Jurkat, Clone E6-1 (cell line): ENCODE results near the gene TECR.

ENCODE experiments used
- DNase-seq: peaks from one replicate; pipeline ENCODE4 v3.0.0-alpha.2; 2011; ENCODE audit warnings: low read depth, low spot score
- H3K4me3 ChIP-seq: 2 replicates; pipeline ENCODE4 v1.5.1; 2011; ENCODE audit warnings: mild to moderate bottlenecking, low read length, control low read depth, moderate library complexity

The TECR gene

DNA sequence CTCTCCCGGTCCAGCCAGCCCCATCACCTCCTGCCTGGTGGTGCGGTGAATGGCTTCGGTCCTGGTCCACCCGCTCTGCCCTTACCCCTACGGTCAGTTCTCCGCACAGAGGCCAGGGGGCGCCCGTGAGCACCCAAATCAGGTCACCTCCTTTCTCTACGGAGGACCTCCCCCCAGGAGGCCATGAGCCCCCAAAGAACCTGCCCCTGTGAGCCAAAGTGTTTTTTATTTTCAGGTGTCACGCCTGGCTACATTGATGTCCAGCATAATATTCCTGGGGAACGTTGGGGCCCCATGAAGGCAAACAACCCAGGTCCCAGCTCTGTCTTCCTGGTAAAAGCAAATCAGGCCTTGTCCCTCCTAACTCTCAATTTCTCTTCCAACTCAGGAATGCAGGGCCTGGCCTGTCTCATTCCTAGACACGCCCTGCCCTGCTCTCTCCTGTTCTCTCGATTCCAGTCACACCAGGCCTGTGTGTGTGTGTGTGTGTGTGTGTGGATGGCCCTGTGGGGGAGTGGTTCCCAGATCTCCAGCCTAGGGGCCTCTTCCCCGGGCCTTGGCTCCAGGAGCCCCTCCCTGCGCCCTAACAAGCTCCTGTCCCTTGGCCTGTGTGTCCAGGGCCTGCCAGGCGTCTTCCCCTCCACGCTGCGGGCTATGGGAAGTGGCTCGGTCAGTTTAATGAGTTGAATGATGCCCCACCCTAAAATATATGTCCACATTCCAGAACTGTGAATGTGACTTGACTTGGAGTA is 23.7 kb upstream of the TECR start:
- DNase-seq, result peak; percentile 60
- no peak overlapping the region for H3K4me3 ChIP-seq

DNA sequence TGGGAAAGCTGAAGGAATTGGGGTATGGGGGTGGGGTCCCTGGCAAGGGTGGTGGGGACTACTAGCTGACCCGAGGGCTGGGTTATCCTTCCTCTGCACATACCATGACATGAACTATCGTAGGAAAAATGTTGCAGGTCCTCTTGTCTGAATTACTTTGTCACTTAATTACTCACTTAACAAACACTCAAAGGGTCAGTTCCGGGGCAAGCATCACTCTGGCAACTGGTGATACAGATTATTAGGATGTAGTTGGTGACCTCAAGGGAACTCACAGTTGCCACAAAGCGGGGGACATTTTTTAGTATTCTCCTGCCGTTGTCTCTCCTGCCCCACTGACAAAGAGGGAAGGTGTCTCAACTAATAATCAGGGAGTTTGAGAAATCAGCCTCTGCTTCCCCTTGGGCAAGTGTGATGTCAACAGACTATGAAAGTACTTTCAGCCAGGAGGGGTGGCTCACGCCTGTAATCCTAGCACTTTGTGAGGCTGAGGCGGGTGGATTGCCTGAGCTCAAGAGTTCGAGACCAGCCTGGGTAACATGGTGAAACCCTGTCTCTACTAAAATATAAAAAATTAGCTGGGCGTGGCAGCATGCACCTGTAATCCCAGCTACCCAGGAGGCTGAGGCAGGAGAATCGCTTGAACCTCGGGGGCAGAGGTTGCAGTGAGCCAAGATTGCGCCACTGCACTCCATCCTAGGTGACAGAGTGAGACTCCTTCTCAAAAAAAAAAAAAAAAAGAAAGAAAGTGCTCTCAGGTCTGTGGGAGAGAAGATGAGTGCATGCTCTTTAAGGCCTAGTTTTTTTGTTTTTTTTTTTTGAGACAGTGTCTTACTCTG is 21.5 kb upstream of the TECR start:
- no peak overlapping the region for H3K4me3 ChIP-seq
- no peak for DNase-seq

DNA sequence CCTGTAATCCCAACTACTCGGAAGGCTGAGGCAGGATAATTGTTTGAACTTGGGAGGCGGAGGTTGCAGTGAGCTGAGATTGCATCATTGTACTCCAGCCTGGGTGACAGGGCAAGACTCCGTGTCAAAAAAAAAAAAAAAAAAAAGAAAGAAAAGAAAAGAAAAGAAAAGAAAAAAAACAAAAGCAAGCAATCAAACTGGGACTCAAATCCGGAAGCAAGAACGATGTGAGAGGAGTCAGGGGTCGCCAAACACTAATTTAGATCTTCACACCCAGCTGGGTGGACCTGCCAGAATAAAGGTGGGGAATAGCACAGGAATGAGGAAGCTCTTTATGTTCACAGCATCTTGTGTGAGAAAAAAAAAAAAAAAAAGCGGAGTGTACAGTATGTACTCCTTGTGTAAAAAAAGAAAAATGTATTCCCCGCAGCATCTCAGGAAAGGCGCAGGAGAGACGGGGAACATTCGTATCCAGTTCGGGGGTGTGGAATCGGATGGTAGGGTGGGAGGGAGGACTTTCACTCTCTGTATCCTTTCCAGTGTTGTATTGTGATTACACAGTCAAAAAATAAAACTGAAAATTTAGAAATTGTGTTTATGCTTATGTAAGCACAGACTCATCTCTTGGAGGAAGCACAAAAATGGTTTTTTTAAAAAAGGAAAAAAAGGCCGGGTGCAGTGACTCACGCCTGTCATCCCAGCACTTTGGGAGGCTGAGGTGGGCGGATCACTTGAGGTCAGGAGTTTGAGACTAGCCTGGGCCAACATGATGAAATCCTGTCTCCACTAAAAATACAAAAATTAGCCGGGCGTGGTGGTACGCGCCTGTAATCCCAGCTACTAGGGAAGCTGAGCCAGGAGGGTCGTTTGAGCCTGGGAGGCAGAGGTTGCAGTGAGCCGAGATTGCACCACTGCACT is 18.8 kb upstream of the TECR start:
- H3K4me3 ChIP-seq, result no peak overlapping the region
- no peak for DNase-seq

DNA sequence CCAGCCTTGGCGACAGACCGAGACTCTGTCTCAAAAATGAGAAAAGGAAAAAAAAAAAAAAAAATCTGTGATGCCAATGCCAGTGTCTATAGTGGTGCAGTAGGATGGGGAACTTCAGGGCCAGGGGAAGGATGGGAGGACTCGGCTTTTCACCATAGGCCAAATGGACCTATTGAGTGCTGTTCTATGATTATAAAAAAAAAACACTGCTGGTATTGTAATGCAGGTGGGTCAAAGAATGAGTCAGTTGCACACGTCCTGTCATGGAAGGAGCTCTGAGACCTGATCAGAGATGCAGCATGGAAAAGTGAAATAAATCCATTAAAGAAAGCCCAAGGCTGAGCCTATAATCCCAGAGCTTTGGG is 18.2 kb upstream of the TECR start:
- no peak for DNase-seq
- no peak overlapping the region for H3K4me3 ChIP-seq

DNA sequence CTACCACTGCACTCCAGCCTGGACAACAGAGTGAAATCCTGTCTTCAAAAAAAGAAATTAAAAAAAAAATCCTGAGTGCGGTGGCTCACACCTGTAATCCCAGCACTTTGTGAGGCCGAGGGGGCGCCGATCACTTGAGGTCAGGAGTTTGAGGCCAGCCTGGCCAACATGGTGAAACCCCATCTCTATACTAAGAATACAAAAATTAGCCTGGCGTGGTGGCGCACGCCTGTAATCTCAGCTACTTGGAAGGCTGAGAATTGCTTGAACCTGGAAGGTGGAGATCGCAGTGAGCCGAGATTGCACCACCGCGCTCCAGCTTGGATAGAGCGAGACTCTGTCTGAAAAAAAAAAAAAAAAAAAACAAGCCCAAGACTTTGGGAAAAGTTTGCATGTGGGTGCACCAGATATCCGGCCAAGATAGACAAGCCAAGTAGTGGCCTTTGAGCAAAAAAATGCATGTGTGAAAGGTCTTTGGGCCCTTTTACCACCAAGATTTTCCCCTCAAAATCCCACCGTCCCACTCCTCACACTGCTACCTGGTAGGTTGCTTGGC is 16.9 kb upstream of the TECR start:
- no peak for DNase-seq
- H3K4me3 ChIP-seq, result no peak overlapping the region

DNA sequence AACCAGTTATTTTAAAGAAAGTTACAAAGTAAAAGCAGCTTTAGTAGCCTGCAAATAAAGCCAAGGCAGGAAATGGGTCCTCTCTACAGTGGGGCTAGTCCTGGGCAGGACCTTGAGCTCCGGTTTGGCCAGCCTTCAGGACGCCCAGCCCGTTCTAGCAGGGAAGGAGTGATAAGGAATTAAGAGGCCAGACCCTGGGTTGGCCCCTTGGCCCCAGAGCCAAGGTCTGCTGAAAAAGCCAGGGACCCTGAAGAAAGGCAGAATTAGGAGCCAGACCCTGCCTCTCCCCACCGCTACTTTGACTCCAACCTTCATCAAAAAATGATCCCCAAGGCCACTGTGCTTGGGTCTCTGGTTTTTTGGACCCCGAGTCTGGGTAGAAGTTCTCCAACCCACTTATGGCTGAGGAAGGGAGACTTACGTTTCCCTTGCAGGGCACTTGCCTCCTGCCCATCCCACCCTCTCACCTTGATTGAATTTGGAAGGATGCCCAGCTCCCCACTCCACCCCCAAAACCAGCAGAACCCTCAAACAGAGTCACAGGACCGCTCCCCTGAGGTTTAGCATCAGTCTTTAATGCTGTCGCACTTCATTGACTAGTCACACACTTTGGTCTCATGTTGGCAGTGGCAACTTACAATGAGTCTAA is 15.1 kb upstream of the TECR start:
- no peak overlapping the region for H3K4me3 ChIP-seq
- no peak for DNase-seq

DNA sequence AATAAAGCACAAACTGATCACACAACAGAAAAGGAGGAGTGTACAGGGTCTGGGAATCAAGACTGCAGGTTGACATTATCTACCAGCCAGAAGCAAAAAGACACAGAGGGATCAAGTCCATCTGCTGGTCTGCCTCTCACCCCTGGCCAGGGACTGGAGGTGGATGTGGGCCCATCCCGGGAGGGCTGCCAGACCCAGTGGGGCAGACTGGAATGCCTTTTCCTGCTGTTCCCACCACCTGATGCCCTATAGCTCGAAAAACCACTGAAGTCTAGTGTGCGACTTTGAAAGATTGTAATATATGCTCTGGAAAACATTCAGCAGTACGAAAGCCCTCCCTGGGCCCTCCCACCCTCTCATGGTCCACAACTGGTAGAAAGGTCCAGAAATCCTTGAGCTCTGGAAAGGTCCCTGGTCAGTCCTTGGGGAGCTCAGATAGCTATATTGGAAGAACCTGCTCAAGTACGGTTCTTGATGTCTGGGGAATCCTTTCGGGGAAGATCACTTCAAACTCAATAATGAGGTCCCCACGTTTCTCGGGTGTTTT is 13.8 kb upstream of the TECR start:
- no peak for DNase-seq
- H3K4me3 ChIP-seq, result no peak overlapping the region

DNA sequence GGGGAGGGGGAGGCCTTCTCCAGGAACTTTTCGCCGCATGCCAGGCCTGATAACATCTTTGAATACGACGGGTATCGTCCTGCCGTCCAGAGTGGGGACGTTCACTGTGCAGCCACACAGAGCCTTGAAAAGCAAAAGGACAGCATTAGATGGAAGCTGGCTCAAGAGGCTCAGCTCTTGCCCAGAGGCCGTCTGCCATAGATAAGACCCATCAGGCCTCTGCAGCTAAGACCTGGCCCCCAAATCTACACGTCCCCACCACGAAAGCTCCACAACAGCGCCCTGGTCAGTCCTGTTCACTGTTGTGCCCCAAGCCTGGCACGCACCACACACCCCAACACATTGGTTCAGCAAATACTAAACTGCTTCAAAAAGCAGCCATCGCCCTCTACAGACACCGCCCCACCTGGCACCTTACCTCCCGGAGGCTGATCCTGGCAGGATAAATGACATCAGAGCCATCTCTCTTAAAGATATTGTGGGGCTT is 13.3 kb upstream of the TECR start:
- peak overlapping the region; percentile 91; the same call in 1 of the 2 replicates for H3K4me3 ChIP-seq
- DNase-seq, result no peak

DNA sequence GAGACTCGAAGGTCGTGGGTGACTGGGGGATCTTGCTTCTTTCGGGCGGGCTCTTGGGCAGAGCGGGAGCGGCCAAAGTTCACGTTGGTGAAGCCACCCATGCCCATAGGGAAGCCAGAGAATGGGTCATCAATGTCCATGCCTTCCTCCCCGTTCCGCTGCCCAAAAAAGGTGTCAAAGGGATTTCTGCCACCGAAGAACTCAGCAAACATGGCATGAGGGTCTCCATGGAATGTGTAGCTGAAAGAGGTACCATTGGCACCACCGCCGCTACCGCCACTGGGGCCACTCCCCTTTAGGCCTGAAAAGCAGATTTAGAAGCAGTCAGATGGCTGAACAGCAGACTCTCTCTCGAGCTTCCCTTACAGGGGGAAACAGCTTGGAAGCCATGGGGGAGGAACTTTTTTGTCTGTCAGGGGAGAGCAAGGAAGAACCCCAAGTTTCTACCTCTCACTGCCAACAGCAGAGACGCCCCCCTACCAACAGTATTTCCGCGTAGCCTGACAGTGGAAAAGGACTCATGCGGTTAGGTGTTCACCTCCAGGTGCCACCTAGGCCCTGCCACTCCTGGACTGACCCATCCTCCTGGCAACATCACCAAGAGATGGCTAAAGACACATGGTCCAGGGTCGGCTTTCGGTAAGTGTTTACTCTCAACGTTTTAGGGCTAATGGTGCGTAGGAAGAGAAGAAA is 12.5 kb upstream of the TECR start:
- no peak for DNase-seq
- peak overlapping the region; percentile 91 for H3K4me3 ChIP-seq

DNA sequence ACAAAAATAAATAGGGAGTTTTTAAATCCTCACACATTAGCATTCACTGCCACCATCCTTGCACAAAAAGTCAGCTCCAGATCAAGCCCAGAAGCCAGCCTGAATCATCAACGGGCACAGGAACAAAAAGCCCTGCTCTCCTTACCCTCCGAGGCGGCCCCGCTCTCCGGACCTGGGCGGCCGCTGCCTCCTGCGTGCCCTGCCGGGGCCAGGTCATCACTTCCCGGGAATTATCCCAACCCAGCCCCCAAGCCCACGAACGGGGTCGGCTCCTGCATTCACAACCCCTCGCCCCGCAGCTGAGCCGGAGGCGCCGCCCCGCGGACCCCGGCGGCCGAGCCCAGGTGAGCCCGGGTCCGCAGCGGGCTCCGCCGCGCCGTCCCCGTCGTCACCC is 12.0 kb upstream of the TECR start:
- DNase-seq, result no peak
- peak overlapping the region; percentile 91 for H3K4me3 ChIP-seq

DNA sequence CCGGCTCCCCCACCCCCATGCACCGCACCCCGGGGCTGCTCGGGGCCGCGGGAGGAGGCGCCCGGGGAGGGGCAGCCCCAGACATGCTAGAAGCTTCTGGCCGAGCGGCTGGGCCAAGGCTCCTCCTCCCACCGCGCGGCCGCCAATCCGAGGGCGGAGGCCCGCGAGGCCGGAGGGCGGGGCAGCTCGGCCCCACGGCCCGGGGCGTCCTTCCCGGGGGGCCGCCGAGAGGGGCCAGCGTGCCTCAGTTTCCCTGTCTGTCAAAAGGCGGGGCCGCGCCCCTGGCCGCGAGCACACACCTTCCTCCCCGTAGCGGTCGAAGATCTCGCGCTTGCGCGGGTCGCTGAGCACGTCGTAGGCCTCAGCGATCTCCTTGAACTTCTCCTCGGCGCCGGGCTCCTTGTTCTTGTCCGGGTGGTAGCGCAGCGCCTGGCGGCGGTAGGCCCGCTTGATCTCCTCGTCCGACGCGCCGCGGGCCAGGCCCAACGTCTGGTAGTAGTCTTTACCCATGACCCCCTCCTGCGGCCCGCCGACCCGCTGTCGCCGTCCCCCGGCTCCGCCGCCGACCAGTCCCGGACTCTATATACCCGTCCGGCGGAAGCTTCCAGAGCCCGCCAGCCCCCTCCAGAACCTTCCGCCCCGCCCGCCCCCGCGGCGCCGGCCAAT is 11.4 kb upstream of the TECR start, which contains the start of gene DNAJB1:
DNAJB1 (minus strand) TSS at position 558 of the 666 bp plus-strand sequence; CDS start at position 510, 48 bp downstream.
- no peak for DNase-seq

DNA sequence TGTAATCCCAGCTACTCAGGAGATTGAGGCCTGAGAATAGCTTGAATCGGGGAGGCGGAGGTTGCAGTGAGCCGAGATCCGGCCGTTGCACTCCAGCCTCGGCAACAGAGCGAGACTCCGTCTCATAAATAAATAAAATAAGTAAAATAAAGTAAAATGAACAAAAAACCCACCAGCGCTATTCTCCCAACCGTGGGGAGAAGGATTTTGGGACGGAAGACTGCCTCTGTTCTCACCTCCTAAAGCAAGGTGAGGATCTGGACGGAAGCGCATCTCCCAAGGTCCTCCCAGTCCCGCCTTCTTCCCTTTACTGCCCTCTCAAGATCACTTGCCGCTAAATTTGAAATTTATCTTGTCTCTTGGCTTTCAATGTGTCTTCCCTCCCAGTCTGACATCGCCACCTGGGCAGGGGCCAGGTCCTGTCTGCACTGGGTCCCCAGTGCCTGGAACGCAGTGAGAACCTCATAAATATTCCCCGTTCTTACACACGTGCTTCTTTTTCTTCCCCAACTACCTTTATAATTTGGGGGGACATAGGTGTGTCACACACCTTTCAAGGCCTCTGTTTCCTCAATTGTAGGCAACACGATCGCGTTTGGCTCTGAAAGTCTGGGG is 10.0 kb upstream of the TECR start:
- H3K4me3 ChIP-seq, result peak overlapping the region; percentile 64
- no peak for DNase-seq

More for the DNA sequence above, 11.4 kb upstream of the TECR start, which contains the start of gene DNAJB1:
- peak within 1 kb of the TSS; percentile 91 for H3K4me3 ChIP-seq

DNA sequence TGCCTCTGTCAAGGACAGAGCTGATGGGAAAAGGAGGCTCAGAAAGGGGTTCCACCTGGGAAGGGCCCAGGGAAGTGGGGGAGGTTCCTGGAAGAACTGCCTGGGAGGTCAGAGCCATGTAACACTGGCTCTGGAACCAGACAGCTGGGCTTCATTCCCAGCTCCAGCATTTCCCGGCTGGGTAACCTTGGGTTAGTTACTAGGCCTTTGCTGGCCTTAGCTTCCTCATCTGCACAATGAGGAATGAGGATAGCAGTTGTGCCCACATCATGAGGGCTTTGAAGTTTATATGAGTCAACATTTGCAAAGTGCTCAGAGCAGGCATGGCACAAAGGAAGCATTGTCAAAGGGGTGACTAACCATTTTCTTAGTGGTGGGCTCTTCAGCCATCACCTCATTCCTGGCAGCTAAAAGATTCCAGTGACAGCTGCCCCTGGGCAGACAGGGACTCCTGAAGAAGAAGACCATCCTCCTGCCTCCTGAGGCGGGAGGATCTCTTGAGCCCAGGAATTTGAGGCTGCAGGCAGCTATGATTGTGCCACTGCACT is 9.5 kb upstream of the TECR start:
- no peak overlapping the region for H3K4me3 ChIP-seq
- peak; percentile 46 for DNase-seq

DNA sequence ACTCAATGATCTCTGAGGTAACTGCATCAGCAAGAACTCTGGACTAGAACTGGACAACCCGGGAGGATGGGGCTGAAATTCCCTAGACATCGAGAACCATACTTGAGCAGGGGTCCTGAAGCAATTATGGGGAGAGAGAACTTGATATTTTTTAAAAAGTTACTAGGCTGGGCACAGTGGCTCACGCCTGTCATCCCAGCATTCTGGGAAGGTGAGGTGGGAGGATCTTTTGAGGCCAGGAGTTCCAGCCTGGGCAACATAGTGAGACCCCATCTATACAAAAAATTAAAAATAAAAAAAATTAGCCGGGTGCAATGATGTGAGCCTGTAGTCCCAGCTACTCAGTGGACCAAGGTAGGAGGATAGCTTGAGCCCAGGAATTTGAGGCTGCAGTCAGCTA is 8.9 kb upstream of the TECR start:
- H3K4me3 ChIP-seq, result no peak overlapping the region
- no peak for DNase-seq

DNA sequence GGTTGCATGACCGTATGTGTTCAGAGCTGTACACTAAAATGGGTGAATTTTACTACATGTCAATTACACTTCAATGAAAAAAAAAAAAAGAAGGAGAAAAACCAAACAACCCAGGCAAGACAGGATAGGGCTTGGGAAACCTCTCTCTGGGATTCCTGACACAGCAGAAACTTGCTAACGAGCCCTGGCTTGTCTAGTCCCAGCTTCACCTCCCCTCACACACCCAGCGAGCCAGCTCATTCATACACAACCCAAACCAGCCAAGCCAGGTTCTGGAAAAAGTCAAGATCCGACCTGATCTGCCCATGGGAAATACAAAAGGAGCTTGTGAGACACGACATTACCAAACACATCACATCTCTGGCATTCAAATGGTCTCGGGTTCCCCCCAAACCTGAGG is 3.7 kb upstream of the TECR start:
- no peak overlapping the region for H3K4me3 ChIP-seq
- no peak for DNase-seq

DNA sequence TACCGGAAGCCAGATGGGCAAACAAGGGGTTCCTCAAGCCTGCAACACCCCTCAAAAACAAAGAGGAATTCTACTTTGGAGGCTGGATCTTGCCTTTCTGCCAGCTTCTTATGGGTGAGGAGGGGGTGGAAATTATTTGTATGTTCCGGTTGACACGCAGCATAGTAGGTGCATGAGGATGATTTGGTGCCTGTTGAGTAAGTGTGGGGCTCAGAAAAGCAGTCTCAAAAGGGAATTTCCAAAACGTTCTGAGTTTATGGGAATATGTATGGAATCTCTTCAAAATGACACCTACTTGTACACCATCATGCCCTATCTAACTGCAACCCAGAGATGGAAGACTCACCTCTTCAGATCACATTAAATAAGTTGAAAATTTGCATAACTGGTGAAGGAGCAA is 3.0 kb upstream of the TECR start:
- no peak overlapping the region for H3K4me3 ChIP-seq
- no peak for DNase-seq
